BLaER1 treated with 17β-estradiol and CSF1 and Interleukin-3, amounts not matched to agents 10 nM and 100 nM (cell line): ENCODE measurements around the gene PKN1.
A peak's percentile ranks its signal among the peaks of the same experiment; 100 is the strongest.
"Not testable (repeated sequence)": the region's sequence is repeated elsewhere in the genome, so short reads cannot be mapped to it uniquely, and the experiment has no call there.

ENCODE experiments used
- H3K27ac ChIP-seq, 11 experiments: shearing (Covaris generic); formaldehyde crosslinking; 2 replicates each; pipeline ENCODE4 v1.8.1; 2022
- H3K27me3 ChIP-seq, 11 experiments: shearing (Covaris generic); formaldehyde crosslinking; 2 replicates each; pipeline ENCODE4 v1.8.1; 2022
- H3K36me3 ChIP-seq, 11 experiments: shearing (Covaris generic); formaldehyde crosslinking; 2 replicates each; pipeline ENCODE4 v1.8.1; 2022
- H3K4me1 ChIP-seq, 10 experiments: shearing (Covaris generic); formaldehyde crosslinking; 2 replicates each; pipeline ENCODE4 v1.8.1; 2022
- H3K4me2 ChIP-seq, 11 experiments: shearing (Covaris generic); formaldehyde crosslinking; 2 replicates each; pipeline ENCODE4 v1.8.1; 2022
- H3K4me3 ChIP-seq, 10 experiments: shearing (Covaris generic); formaldehyde crosslinking; 2 replicates each; pipeline ENCODE4 v1.8.1; 2022
- H3K9ac ChIP-seq, 11 experiments: shearing (Covaris generic); formaldehyde crosslinking; 2 replicates each; pipeline ENCODE4 v1.8.1; 2022
- H3K9me3 ChIP-seq, 11 experiments: shearing (Covaris generic); formaldehyde crosslinking; replicated peaks in 1 of 11; 2 replicates each; pipeline ENCODE4 v1.8.1; 2022
- H4K20me1 ChIP-seq, 11 experiments: shearing (Covaris generic); formaldehyde crosslinking; 2 replicates each; pipeline ENCODE4 v1.8.1; 2022
- Cebpa-rat ChIP-seq, 11 experiments: shearing (Covaris generic); IDR thresholded peaks; 2 replicates each; pipeline ENCODE4 v1.8.1; 2022

Gene PKN1

GRCh38 chr19:14459703-14460102 is 26.6 kb downstream of the PKN1 start:
- peaks cover 92 to 100% (median 96%) of the 10 kb centered on the region in 11 experiments for H3K36me3 ChIP-seq
- TF ChIP-seq Cebpa-rat (IDR thresholded peaks at IDR 0.05), result no peak

GRCh38 chr19:14460935-14461334 is 27.8 kb downstream of the PKN1 start:
- Histone ChIP-seq H3K27ac (no peak overlapping the region), H4K20me1 (peaks cover 0 to 29% (median 0%) of the 10 kb centered on the region in 11 experiments; a peak in 6 of 22 replicates), H3K9me3 (no peaks in the 10 kb centered on the region), H3K9ac (no peak overlapping the region), H3K36me3 (peaks cover 95 to 100% (median 97%) of the 10 kb centered on the region in 11 experiments), H3K4me1 (peaks cover 0 to 36% (median 10%) of the 10 kb centered on the region in 10 experiments; a peak in 12 of 20 replicates), H3K27me3 (no peaks in the 10 kb centered on the region), H3K4me2 (no peak overlapping the region), H3K4me3 (no peak overlapping the region)
- TF ChIP-seq Cebpa-rat (IDR thresholded peaks at IDR 0.05), result no peak

More at GRCh38 chr19:14459703-14460102, 26.6 kb downstream of the PKN1 start:
- peaks cover 0 to 36% (median 10%) of the 10 kb centered on the region in 10 experiments; a peak in 12 of 20 replicates for H3K4me1 ChIP-seq
- H3K9ac ChIP-seq, result peak overlapping the region in 2 of 11 experiments; percentile 9 to 33; a peak in 1 of 22 replicates
- no peaks in the 10 kb centered on the region for H3K27me3 ChIP-seq
- no peak overlapping the region for H3K4me3 ChIP-seq
- no peaks in the 10 kb centered on the region for H3K9me3 ChIP-seq
- H4K20me1 ChIP-seq, result peaks cover 0 to 31% (median 0%) of the 10 kb centered on the region in 11 experiments; a peak in 6 of 22 replicates
- peak overlapping the region in 2 of 11 experiments; percentile 9 to 52; a peak in 1 of 22 replicates for H3K4me2 ChIP-seq
- no peak overlapping the region for H3K27ac ChIP-seq

- Histone ChIP-seq H3K27ac (peak overlapping the region in 1 of 11 experiments; percentile 13; a peak in 2 of 22 replicates), H3K36me3 (peaks cover 94 to 100% (median 99%) of the 10 kb centered on the region in 11 experiments), H3K4me1 (peaks cover 0 to 36% (median 10%) of the 10 kb centered on the region in 10 experiments; a peak in 12 of 20 replicates), H3K4me2 (peak overlapping the region in 4 of 11 experiments; percentile 5 to 33 (median 10); a peak in 6 of 22 replicates), H4K20me1 (peaks cover 0 to 35% (median 0%) of the 10 kb centered on the region in 11 experiments; a peak in 7 of 22 replicates)
- not testable (repeated sequence) for H3K4me3 ChIP-seq, H3K9me3 ChIP-seq, H3K9ac ChIP-seq, H3K27me3 ChIP-seq
- TF ChIP-seq Cebpa-rat (IDR thresholded peaks at IDR 0.05), result 0 out of 22 replicates have a peak, but pooled peaks of 1 of the 11 experiments have one; percentile 32
Observed at GRCh38 chr19:14462401-14462800, 29.3 kb downstream of the PKN1 start.

GRCh38 chr19:14463747-14464146 is 30.6 kb downstream of the PKN1 start:
- H3K4me1 ChIP-seq, result peaks cover 0 to 27% (median 12%) of the 10 kb centered on the region in 10 experiments; a peak in 12 of 20 replicates
- H3K4me3 ChIP-seq, result no peak overlapping the region
- no peaks in the 10 kb centered on the region for H3K27me3 ChIP-seq
- H3K4me2 ChIP-seq, result no peak overlapping the region
- H3K9me3 ChIP-seq, result no peaks in the 10 kb centered on the region
- H3K36me3 ChIP-seq, result peaks cover 94 to 100% (median 99%) of the 10 kb centered on the region in 11 experiments
- peaks cover 0 to 46% (median 4%) of the 10 kb centered on the region in 11 experiments; a peak in 8 of 22 replicates for H4K20me1 ChIP-seq
- H3K9ac ChIP-seq, result no peak overlapping the region
- TF ChIP-seq Cebpa-rat (IDR thresholded peaks at IDR 0.05), result no peak
- no peak overlapping the region for H3K27ac ChIP-seq

GRCh38 chr19:14467391-14467790 is 34.3 kb downstream of the PKN1 start:
- Histone ChIP-seq H4K20me1 (peaks cover 0 to 74% (median 8%) of the 10 kb centered on the region in 11 experiments; a peak in 9 of 22 replicates), H3K9ac (no peak overlapping the region), H3K9me3 (no peaks in the 10 kb centered on the region), H3K27me3 (peaks cover 1 to 3% (median 2%) of the 10 kb centered on the region in 11 experiments; a peak in 21 of 22 replicates), H3K27ac (no peak overlapping the region), H3K36me3 (peaks cover 81 to 95% (median 91%) of the 10 kb centered on the region in 11 experiments), H3K4me1 (peaks cover 7 to 16% (median 11%) of the 10 kb centered on the region in 10 experiments), H3K4me2 (no peak overlapping the region), H3K4me3 (no peak overlapping the region)
- no peak for TF ChIP-seq Cebpa-rat (IDR thresholded peaks at IDR 0.05)

- H3K4me1 ChIP-seq, result peaks cover 11 to 16% (median 12%) of the 10 kb centered on the region in 10 experiments
- peaks cover 77 to 90% (median 87%) of the 10 kb centered on the region in 11 experiments for H3K36me3 ChIP-seq
- peaks cover 0 to 79% (median 8%) of the 10 kb centered on the region in 11 experiments; a peak in 10 of 22 replicates for H4K20me1 ChIP-seq
- no peak overlapping the region for H3K4me2 ChIP-seq
- no peak overlapping the region for H3K27ac ChIP-seq
- peaks cover 6 to 7% (median 6%) of the 10 kb centered on the region in 11 experiments for H3K27me3 ChIP-seq
- no peaks in the 10 kb centered on the region for H3K9me3 ChIP-seq
- H3K4me3 ChIP-seq, result no peak overlapping the region
- no peak overlapping the region for H3K9ac ChIP-seq
- TF ChIP-seq Cebpa-rat (IDR thresholded peaks at IDR 0.05), result no peak
Observed at GRCh38 chr19:14467816-14468215, 34.7 kb downstream of the PKN1 start.

- Histone ChIP-seq H3K4me1 (peaks cover 31 to 40% (median 34%) of the 10 kb centered on the region in 10 experiments), H3K27me3 (peaks cover 16 to 29% (median 26%) of the 10 kb centered on the region in 11 experiments), H3K36me3 (peaks cover 53 to 66% (median 62%) of the 10 kb centered on the region in 11 experiments), H3K27ac (no peak overlapping the region), H3K9ac (no peak overlapping the region), H3K9me3 (no peaks in the 10 kb centered on the region), H4K20me1 (peaks cover 0 to 75% (median 8%) of the 10 kb centered on the region in 11 experiments; a peak in 9 of 22 replicates), H3K4me2 (no peak overlapping the region), H3K4me3 (no peak overlapping the region)
- TF ChIP-seq Cebpa-rat (IDR thresholded peaks at IDR 0.05), result no peak
Observed at GRCh38 chr19:14470031-14470876, 37.1 kb downstream of the PKN1 start.

GRCh38 chr19:14471436-14472187 is 38.5 kb downstream of the PKN1 start:
- Histone ChIP-seq H4K20me1 (peaks cover 0 to 74% (median 8%) of the 10 kb centered on the region in 11 experiments; a peak in 9 of 22 replicates), H3K4me2 (peak overlapping the region; percentile 68 to 96 (median 88)), H3K27me3 (peaks cover 16 to 29% (median 26%) of the 10 kb centered on the region in 11 experiments), H3K4me3 (peak overlapping the region in 2 of 10 experiments; percentile 12 to 13; a peak in 3 of 20 replicates), H3K4me1 (peaks cover 44 to 54% (median 47%) of the 10 kb centered on the region in 10 experiments), H3K9ac (peak overlapping the region in 8 of 11 experiments; percentile 6 to 64 (median 58); a peak in 5 of 22 replicates), H3K9me3 (no peaks in the 10 kb centered on the region), H3K36me3 (peaks cover 39 to 52% (median 49%) of the 10 kb centered on the region in 11 experiments), H3K27ac (no peak overlapping the region)
- TF ChIP-seq Cebpa-rat (IDR thresholded peaks at IDR 0.05), result no peak
